Neural cell (in vitro differentiated cells): Measurements from ENCODE around the gene ADD3. TPM values are rescaled to one million over a fixed set of nuclear protein-coding genes. Genes with fewer than 3 reads are reported as not detected.
"Not testable (repeated sequence)": the region's sequence is repeated elsewhere in the genome, so short reads cannot be mapped to it uniquely, and the experiment has no call there.

Experiments
- H2AFZ ChIP-seq: fragments of 200-600, 300-800 bp; sonication (generic), shearing (Covaris generic); 2 replicates; pipeline ENCODE4 v1.6.0; 2014; ENCODE audit warnings: low read depth, mild to moderate bottlenecking, antibody characterized with exemption, low read length, moderate library complexity
- H3F3A ChIP-seq: fragments of 200-600 bp; shearing (Covaris generic); 2 replicates; pipeline ENCODE4 v1.6.1; 2016; ENCODE audit warnings: mild to moderate bottlenecking, moderate library complexity, mixed read lengths, antibody characterized with exemption, low read length; ENCODE audit not compliant: insufficient read depth, poor library complexity, severe bottlenecking
- H3K27ac ChIP-seq: fragments of 200-600, 300-800 bp; sonication (generic), shearing (Covaris generic); 2 replicates; pipeline ENCODE4 v1.5.1; 2014; ENCODE audit warnings: mild to moderate bottlenecking, low read length, moderate library complexity
- H3K27me3 ChIP-seq: fragments of 300-800, 200-600 bp; sonication (generic), shearing (Covaris generic); 2 replicates; pipeline ENCODE4 v1.6.0; 2014; ENCODE audit warnings: mild to moderate bottlenecking, low read depth, low read length, moderate library complexity; ENCODE audit not compliant: insufficient read depth
- H3K36me3 ChIP-seq: fragments of 300-800, 200-600 bp; sonication (generic), shearing (Covaris generic); 2 replicates; pipeline ENCODE4 v1.5.1; 2014; ENCODE audit warnings: mild to moderate bottlenecking, antibody characterized with exemption, low read length, moderate library complexity; ENCODE audit not compliant: insufficient read depth
- H3K4me2 ChIP-seq: fragments of 300-800, 200-600 bp; sonication (generic), shearing (Covaris generic); 2 replicates; pipeline ENCODE4 v1.6.0; 2014; ENCODE audit warnings: mild to moderate bottlenecking, low read length
- H3K4me3 ChIP-seq: fragments of 300-800, 200-600 bp; sonication (generic), shearing (Covaris generic); 2 replicates; pipeline ENCODE4 v1.5.1; 2014; ENCODE audit warnings: mild to moderate bottlenecking, low read length, moderate library complexity
- H3K79me2 ChIP-seq: fragments of 200-600 bp; shearing (Covaris generic); replicated peaks from 2 replicates; pipeline ENCODE4 v1.6.0; 2014; ENCODE audit warnings: mild to moderate bottlenecking, low read length, moderate library complexity; ENCODE audit not compliant: insufficient read depth
- H3K9ac ChIP-seq: fragments of 300-800, 200-600 bp; sonication (generic), shearing (Covaris generic); 2 replicates; pipeline ENCODE4 v1.6.1; 2016; ENCODE audit warnings: mild to moderate bottlenecking, low read length, mixed read lengths
- H3K9me2 ChIP-seq: fragments of 200-600 bp; shearing (Covaris generic); 2 replicates; pipeline ENCODE4 v1.6.1; 2016; ENCODE audit warnings: mild to moderate bottlenecking, low read length, mixed read lengths; ENCODE audit not compliant: insufficient read depth
- H3K9me3 ChIP-seq: fragments of 200-600, 300-800 bp; sonication (generic), shearing (Covaris generic); 2 replicates; pipeline ENCODE4 v1.6.1; 2016; ENCODE audit warnings: mild to moderate bottlenecking, mixed run types, low read length, moderate library complexity, mixed read lengths
- H4K20me1 ChIP-seq: fragments of 200-600 bp; shearing (Covaris generic); 2 replicates; pipeline ENCODE4 v1.6.1; 2016; ENCODE audit warnings: mild to moderate bottlenecking, mixed run types; ENCODE audit not compliant: insufficient read depth
- CTCF ChIP-seq: fragments of 450-650 bp; IDR thresholded peaks from 2 replicates; pipeline ENCODE4 v1.5.1; 2014; ENCODE audit warnings: antibody characterized with exemption, mild to moderate bottlenecking, moderate library complexity; ENCODE audit not compliant: poor library complexity, severe bottlenecking
- EP300 ChIP-seq: fragments of 450-650 bp; conservative IDR thresholded peaks from 2 replicates; pipeline ENCODE4 v1.6.1; 2014; ENCODE audit warnings: antibody characterized with exemption, mild to moderate bottlenecking, moderate library complexity; ENCODE audit not compliant: poor library complexity, severe bottlenecking
- EZH2 ChIP-seq: fragments of 200-600, 300-800 bp; shearing (Covaris generic), sonication (generic); IDR thresholded peaks from 2 replicates; pipeline ENCODE4 v1.6.1; 2014; ENCODE audit warnings: antibody characterized with exemption, low read length, borderline replicate concordance, mild to moderate bottlenecking; ENCODE audit not compliant: insufficient read depth, poor library complexity, severe bottlenecking
- MXI1 ChIP-seq: fragments of 450-650 bp; conservative IDR thresholded peaks from 2 replicates; pipeline ENCODE4 v1.6.1; 2014; ENCODE audit warnings: antibody characterized with exemption, mild to moderate bottlenecking; ENCODE audit not compliant: poor library complexity, severe bottlenecking
- POLR2AphosphoS5 ChIP-seq: IDR thresholded peaks from 2 replicates; pipeline ENCODE4 v1.6.1; 2012
- RAD21 ChIP-seq: fragments of 450-650 bp; conservative IDR thresholded peaks from 2 replicates; pipeline ENCODE4 v1.6.1; 2014; ENCODE audit warnings: antibody characterized with exemption, mild to moderate bottlenecking, moderate library complexity
- REST ChIP-seq: IDR thresholded peaks from 2 replicates; pipeline ENCODE4 v1.6.1; 2012; ENCODE audit warnings: borderline replicate concordance
- SMC3 ChIP-seq: fragments of 450-650 bp; conservative IDR thresholded peaks from 2 replicates; pipeline ENCODE4 v1.6.1; 2014; ENCODE audit warnings: antibody characterized with exemption, mild to moderate bottlenecking, moderate library complexity; ENCODE audit not compliant: poor library complexity
- TAF1 ChIP-seq: IDR thresholded peaks from 2 replicates; pipeline ENCODE4 v1.6.1; 2012; ENCODE audit warnings: low read depth
- polyA plus RNA-seq: library from polyadenylated mRNA; depleted of rRNA; stranded (reverse); fragments of >200 nt; gene quantifications from 2 replicates; pipeline ENCODE4 v1.2.3, GENCODE V29; 2014

ADD3 gene
- polyA plus RNA-seq, 1 donor from 2014 or later: 40.6 TPM

- Histone ChIP-seq H3K4me2 (no peak overlapping the region), H4K20me1 (no peaks in the 10 kb centered on the region), H3K27ac (no peak overlapping the region), H3K9me2 (no peaks in the 10 kb centered on the region), H3F3A (no peaks in the 10 kb centered on the region), H3K27me3 (no peaks in the 10 kb centered on the region), H3K4me3 (no peak overlapping the region), H3K9ac (no peak overlapping the region), H2AFZ (no peak overlapping the region), H3K36me3 (no peaks in the 10 kb centered on the region), H3K9me3 (no peaks in the 10 kb centered on the region), H3K79me2 (no peaks in the 10 kb centered on the region)
- TF ChIP-seq TAF1: no peak
- no peak for TF ChIP-seq POLR2AphosphoS5
- no peak for TF ChIP-seq EP300
- no peak for TF ChIP-seq MXI1
- TF ChIP-seq CTCF: no peak
- TF ChIP-seq REST: no peak
- no peak for TF ChIP-seq RAD21
Observed at GRCh38 chr10:110134917-110135316, 127.1 kb downstream of the ADD3 start.

- H3K27me3 ChIP-seq, H3K4me2 ChIP-seq, H3F3A ChIP-seq, H3K36me3 ChIP-seq, H3K9ac ChIP-seq, H2AFZ ChIP-seq, H3K4me3 ChIP-seq, H3K27ac ChIP-seq, H3K9me2 ChIP-seq, H3K79me2 ChIP-seq, H3K9me3 ChIP-seq, H4K20me1 ChIP-seq: not testable (repeated sequence)
Observed at GRCh38 chr10:110135836-110136235, 128.1 kb downstream of the ADD3 start.

- TF ChIP-seq EP300 (no peak), MXI1 (peak; percentile 26), TAF1 (no peak), EZH2 (no peak), CTCF (peak; percentile 93), RAD21 (peak; percentile 92), SMC3 (peak; percentile 91), REST (no peak), POLR2AphosphoS5 (no peak)
- H3K79me2 ChIP-seq: no peaks in the 10 kb centered on the region
- H3K9me2 ChIP-seq: no peaks in the 10 kb centered on the region
- no peaks in the 10 kb centered on the region for H4K20me1 ChIP-seq
- no peaks in the 10 kb centered on the region for H3F3A ChIP-seq
- no peak overlapping the region for H3K4me2 ChIP-seq
- H3K36me3 ChIP-seq: no peaks in the 10 kb centered on the region
- H3K4me3 ChIP-seq: no peak overlapping the region
- H3K9me3 ChIP-seq: no peaks in the 10 kb centered on the region
- H3K27ac ChIP-seq: no peak overlapping the region
- no peak overlapping the region for H2AFZ ChIP-seq
- no peaks in the 10 kb centered on the region for H3K27me3 ChIP-seq
- no peak overlapping the region for H3K9ac ChIP-seq
Observed at GRCh38 chr10:110137142-110137545, 129.4 kb downstream of the ADD3 start.
